NCI-H748 treated with DMSO at 0.1 percent for 48 hours (cell line): ENCODE measurements around the gene CYSTM1.

Experiments
- DNase-seq: peaks from one replicate; lab custom pipeline; 2025; lab: John Stamatoyannopoulos, UW

The CYSTM1 gene

DNA sequence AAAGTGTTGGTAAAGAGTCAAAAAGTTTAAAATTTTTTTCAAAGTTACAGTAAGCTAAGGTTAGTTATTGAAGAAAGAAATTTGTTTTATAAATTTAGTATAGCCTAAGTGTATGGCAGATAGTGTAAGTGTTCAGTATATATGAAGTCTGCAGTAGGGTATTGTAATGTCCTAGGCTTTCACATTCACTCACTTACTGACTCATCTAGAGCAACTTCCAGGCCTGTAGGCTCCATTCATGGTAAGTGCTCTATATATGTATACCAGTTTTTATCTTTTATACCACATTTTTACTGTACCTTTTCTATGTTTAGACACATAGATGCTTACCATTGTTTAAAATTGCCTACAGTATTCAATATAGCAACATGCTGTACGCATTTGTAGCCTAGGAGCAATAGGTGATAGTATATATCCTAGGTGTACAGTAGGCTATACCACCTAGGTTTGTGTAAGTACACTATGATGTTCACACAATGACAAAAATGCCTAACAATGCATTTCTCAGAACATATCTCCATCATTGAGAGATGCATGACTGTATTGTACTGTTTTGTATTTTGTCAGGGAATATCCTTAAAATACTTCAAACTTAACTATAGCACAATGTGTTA is 38.5 kb downstream of the CYSTM1 start:
- DNase-seq = no peak

DNA sequence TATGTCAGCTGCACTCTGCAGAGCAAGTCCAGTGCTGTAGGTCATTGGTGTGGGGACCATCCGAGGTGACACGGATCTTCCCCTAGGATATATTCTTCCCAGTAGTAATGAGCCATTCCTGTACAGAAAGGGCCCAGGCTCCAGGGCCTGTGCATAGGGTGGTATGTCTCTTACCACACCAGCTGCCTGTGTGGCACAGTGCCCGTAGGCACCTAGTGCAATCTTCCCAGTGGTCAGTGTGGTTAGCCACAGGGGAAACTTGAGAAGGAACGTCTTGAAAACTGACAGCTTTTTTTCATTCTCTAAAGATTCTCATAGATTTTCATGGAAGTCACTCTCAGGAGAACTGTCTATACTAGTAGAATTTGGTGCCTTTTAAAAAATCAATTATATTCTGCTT is 39.8 kb downstream of the CYSTM1 start:
- DNase-seq = no peak

DNA sequence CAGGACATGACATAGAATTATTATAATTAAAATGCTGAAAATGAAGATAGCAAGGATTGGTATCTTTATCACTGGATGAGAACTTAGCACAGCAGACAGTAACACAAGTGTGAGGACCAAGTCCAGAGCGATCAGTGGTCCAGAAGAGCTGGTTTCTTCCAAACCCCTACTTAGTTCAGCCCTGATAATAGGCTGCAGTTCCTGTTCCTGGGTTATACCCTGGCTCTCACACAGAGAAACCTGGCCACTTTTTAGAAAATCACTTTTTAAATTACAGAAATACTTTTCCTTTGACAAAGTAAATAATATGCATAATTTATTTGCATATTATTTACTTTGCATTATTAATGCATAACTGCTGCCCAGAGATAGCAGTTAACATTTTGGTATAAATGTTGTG is 40.3 kb downstream of the CYSTM1 start:
- DNase-seq = no peak

- DNase-seq = no peak
Measured at GRCh38 chr5:140216478-140217074, 41.6 kb downstream of the CYSTM1 start.

- DNase-seq = no peak
Measured at GRCh38 chr5:140217299-140218026, 42.5 kb downstream of the CYSTM1 start.

DNA sequence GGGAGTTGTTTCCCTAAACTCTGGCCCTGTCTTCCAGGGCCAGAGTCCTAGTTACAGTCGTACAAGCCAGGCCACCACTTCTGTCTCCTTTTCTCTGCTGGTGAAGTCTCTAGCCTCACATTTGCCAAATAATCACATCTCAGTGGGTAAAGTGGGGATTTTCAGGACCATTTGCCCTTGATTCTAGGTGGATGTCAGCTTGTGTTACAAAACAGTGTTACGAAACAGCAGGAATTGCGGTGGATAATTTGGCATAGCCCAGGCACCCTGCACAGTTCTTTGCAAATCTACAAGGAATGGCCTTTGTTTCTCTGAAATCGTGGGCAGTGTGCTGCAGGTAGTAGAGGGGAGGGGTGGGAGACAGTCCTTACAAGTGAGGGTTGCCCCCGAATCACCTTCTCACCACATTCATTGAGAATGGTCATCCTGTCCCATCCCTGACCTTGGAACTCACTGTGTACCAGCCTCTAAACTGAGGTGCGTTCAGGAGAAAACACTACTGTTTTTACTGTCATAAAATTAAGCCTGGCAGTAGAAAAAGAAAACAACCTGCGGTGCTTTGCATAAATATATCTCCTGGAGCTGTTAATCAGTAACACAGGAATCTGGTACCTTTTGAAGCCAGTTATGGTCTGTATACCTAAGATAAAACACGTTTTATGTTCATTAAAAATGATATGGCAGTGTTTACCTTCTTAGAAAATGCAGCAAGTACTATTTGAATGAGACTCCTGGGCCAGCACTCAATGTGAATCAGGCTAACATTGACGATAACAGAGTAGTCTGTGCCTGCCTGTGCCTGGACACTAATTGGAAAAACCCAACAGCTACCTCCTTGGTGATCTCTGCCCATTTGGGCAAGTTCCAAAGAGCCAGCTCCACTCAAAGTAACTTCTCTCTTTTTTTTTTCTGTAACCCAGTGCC is 44.3 kb downstream of the CYSTM1 start:
- DNase-seq = no peak

DNA sequence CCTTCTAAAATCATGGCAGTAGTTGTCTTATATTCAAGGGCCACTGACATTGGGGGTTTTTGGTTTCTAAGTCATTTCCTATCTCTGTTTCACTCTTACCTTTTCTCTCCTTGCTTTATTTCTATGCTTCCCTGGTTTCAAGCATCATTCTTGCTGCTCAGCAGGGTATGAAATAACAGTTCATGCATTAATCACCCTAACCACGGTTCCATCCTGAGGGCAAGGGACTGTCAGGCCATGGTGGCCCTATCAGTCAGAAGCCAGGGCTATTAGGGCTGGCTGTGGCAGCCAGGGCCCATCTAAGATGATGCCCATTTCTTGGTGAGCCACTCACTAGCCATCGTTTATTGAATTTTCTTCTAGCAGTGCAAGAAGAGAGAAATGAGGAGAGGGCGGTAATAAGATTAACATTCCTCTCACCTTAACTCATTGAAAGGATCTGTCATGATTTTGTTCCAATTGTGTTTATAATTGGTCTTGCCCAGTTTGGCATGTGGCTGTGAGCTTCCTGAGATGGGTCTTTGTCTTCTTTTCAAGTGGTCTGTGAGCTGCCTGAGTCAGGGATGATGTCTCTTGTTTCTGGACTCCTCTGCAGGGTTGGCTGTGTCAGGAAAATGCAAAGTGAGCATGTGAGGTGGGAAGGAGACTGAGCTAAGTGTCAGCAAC is 45.2 kb downstream of the CYSTM1 start:
- DNase-seq = no peak

- DNase-seq = no peak
Measured at GRCh38 chr5:140220698-140221064, 45.7 kb downstream of the CYSTM1 start.

DNA sequence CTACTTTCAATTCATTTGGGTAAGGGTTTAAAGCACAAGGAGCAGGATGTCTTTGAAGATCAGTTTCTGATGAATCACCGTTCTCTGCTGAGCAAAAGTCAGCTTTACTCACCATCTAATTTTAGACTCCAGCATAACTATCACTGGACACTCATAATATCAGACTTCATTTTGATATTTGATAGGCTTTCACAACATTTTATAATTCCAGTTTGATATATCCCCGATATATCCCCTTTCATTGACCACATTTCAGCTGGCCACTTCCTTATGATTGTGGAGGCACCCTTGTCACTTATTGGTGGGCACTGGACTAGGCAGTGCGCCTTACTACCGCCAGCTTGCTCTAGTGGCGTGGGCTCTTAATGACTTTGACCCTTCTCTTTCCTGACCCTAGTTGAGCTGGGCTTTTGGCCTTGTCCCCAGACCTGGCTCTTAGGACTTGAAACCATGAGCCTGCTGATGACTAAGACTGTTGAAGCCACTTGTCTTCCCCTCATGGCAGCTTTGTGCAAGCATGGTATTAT is 46.8 kb downstream of the CYSTM1 start:
- no peak for DNase-seq

DNA sequence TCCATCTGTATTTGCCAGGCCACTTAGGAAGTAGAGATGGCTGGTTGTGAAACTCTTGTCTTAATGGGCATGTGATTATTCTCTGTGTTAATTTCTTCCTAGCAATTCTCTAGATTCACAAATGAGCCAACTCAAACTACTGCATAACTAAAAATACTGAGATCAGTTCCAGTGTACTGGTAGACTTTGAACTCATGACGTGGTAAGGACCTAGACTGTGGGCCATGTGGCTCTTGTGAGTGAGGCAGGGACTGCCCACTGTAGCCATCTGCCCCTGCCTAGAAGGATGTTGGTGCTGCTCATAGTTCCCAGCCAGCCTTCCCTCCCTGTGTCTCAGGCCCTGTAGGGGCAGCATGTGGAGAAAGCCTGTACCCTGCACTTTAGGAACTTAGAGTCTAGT is 47.4 kb downstream of the CYSTM1 start:
- no peak for DNase-seq

- no peak for DNase-seq
Measured at GRCh38 chr5:140223567-140223966, 48.6 kb downstream of the CYSTM1 start.

DNA sequence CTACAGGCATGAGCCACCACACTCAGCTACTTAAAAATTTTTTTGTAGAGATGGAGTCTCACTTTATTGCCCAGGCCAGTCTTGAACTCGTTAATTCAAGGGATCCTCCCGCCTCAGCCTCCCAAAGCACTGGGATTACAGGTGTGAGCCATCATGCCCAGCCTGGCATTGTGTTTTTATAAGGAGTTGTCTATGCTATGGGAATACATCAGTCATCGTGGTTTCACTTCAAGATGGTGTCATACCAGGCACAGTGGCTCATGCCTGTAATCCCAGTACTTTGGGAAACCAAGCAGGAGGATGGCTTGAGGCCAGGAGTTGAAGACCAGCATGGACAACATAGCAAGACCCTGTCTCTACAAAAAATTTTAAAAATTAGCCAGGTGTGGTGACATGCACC is 49.7 kb downstream of the CYSTM1 start:
- no peak for DNase-seq

DNA sequence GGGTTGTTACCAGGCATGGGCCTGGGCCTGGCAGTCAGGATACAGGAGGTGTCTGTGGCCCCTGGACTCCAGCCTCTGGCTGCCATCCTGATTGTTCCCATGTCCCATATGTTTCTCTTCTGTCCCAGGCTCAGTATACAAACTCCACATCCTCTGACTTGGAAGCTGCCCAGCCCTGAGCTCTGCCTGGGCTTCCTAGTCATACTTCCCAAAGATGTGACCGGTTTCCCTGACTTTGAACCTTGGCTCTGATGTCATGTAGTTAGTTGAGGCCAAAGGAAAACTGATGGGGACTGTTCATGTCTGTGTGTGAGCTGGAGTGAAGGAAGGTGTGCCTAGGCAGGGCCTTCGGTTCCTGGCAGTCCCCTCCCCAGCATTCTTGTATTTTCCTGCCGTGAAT is 50.4 kb downstream of the CYSTM1 start:
- DNase-seq = no peak

- DNase-seq = no peak
Measured at GRCh38 chr5:140227046-140227445, 52.1 kb downstream of the CYSTM1 start.

DNA sequence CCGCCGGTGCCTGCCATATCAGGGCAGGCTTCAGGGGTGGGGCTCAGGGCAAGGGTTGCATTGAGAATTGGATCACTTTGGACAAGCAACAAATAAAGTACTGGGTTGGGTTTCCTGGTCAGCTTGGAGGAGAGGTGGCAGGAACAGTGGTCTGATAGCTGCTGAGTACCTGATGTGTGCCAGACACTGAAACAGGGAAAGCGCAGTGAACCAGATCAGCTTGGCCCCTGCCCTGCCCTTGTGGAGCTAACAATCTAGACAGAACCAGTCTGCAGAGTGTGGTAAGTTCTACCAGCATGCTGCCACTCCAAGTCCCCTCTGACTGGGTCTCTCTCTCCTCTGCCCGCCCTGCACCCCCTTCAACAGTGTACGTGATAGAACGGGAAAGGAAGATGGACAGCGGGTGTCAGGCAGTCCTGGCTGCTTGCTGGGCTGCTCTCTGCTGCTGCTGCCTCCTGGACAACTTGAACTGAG is 53.4 kb downstream of the CYSTM1 start:
- no peak for DNase-seq

DNA sequence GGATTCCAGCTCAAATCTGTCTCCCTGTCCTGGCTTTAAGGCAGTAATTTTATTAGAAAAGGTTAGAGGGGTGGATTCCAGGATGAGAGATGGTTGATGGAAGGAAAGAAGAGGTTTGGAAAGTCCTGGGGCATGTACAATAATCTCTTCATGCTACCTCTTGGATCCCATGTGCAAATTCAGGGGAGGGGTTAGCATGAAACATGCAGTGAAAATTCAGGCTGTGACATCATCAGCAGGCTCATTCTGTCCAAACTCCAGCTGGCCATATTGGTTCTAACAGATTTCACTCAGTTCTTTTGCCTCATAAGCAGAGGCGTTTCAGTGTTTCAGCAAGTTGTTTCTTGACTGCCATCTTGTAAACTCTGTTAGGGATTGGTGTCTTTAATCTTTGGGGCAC is 55.4 kb downstream of the CYSTM1 start:
- DNase-seq = no peak

DNA sequence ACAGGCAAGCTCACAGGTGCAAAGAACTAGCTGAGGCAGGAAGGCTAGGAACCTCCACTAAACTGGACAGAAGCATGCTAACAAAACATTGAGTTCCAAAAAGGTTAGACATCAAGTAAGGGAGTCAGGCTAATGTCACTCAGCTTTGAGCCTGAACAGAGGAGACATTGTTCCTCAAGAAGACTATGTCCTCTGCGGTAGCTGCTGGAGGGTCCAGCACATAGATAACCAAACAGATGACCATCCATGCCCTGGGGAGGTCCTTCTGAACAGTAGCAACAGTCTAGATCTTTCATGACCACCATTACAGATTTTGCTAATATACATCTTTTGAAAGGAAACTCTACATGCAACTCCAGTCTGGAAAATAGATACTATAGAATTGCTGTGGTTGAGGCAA is 57.7 kb downstream of the CYSTM1 start:
- DNase-seq = no peak

- DNase-seq = no peak
Measured at GRCh38 chr5:140234377-140234989, 59.5 kb downstream of the CYSTM1 start.

GRCh38 chr5:140235791-140236551 is 61.0 kb downstream of the CYSTM1 start:
- no peak for DNase-seq

DNA sequence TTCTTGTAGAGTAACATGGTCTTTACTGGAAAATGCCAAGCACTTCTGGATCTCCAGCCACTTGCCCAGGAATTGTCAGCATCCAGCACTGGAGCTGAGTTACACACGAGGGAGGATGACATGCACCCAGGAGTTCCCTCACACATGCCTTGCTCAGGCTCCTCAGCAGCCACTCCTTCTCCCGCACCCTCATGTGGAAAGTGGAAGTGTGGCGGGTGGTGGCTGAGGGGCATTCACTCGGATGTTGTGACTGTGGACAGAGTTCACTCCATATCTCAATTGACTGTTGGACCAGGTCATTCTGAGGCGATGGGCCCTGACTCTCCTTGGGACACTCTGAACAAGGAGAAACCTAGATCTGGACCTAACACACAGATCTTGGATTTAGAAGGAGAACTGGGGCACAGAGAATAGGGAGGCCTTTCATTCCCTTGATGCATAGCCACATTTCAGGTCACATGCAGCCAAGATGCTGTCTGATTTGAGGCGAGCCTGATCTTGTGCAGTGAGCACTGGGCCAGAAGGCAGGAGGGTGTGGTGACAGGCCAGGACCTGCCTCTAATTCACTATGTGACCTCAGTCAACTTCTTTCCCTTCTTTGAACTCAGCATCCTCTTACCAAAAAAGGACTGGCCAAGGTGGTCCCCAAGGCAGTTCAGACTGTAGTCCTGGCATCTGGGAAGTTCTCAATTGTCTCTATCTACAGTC is 62.1 kb downstream of the CYSTM1 start:
- no peak for DNase-seq
